ENCODE measurements around the gene IL17D.

IL17D gene

GRCh38 chr13:20696073-20696472 lies 7.4 kb upstream of the IL17D start:
- DNase-seq, result no peak

DNA sequence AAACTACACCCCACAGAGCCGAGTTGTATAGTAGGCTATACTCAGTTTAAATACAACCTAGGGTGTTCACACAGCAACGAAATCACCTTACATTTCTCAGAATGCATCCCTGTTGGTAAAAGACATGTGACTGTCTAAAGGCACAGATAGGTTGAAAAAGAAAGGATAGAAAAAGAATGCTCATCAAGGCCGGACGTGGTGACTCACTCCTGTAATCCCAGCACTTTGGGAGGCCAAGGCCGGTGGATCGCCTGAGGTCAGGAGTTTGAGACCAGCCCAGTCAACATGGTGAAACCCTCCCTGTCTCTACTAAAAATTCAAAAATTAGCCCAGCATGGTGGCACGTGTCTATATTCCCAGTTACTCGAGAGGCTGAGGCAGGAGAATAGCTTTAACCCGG lies 3.8 kb upstream of the IL17D start:
- DNase-seq, result no peak

- DNase-seq, result no peak
These were observed 3.2 kb upstream of the IL17D start for GRCh38 chr13:20700288-20700687.

DNA sequence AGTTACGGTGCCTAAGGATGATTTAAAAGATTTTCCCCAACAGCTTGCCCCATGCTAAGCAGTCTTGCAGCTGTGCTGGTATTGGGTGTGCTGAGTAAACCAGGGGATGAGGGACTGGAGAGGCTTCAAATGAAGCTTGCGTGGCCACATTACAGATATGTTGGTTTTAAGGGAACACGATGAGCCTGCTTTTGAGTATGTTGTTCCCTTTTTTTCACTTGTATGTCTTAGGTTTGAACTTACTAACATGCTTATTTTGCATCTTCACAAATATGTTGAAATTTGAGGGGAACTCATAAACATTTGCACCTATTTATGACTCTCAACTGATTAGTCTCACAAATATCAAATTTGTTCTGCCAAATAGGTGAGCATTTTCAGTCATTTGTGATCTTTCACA lies 2.0 kb upstream of the IL17D start:
- no peak for DNase-seq

- no peak for DNase-seq
These were observed 977 bp upstream of the IL17D start for GRCh38 chr13:20702530-20702914.

GRCh38 chr13:20703780-20704458 lies 420 bp downstream of the IL17D start:
- DNase-seq, result peak; percentile 90

DNA sequence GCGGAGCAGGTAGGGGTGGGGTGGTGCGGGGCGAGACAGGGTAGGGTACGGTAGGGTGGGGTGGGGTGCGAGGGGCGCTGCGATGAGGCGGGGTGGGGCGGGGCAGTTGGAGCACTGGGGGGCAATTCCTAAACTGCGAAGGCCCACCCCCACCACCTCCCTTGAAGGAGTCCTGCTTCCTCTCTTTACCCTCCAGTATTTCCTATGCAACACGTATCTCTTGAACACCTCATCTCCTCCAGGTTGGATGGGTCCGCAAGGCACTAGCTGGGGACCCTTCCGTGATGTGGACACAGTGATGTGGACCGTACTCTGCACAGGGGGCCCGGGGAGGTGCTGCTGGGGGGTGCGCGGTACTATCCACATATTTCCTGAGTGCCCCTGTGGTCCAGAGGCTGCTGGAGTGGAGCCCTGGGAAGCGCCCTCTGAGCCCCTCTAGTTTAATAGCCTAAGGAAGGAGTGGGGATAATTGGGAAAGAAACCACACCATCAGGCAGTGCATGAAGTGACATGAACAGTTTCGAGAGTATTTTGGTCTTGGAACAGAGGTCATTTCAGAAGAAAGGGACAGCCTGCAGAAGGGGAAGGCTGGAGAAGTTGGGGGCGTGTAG lies 1.1 kb downstream of the IL17D start:
- DNase-seq, result no peak

DNA sequence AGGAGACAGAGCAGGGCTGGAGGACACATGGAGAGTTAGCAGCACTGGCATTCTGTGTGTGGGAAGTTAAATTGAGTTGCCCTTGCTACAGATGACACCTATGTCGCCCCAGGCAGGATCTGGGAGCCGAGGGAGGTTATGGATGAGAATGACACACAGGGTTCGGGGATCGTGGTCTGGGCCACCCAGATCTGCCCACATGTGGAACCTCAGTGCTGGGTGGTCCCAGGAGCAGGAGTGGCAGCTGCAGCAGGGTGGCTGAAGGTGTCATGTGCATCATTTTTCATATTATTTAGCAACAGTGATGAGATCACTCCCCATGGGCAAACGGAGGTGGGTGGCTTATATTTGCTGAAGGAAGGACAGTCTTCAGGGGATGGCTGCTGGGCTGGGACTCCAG lies 3.2 kb downstream of the IL17D start:
- no peak for DNase-seq

DNA sequence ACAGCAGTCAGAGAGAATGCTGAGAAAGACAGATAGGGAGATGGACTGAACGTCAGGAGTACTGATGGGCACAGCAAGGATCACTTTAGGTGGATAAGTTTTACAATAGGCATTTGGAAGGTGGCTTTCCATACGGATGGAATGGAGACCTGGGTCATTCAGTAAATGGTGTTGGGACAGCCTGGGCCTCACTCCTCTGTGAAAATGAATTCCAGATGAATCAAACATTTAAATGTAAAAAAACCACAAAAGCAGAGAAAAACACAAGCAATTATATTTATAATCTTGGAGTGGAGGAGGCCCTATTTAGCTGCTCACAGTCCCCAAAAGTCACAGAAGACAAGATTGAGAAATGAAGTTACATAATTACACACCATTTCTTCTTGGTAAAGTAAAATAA lies 4.7 kb downstream of the IL17D start:
- no peak for DNase-seq

DNA sequence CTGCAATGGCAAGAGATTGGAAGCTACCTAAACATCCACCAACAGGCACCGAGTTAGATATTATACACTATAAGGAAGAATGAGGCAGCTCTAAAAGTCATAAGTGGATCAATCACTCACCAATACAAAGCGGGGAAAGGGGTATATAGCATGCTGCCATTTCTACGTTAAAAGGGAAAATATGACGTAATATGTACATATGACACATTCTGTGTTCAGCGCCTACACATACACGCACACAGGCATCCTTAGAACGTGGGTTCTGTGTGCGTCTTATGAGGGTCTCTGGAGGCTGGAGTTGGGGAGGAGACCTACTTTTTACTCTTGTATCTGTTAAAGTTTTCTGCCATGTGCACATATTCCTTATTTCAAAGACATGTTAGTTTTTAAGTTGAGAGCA lies 5.9 kb downstream of the IL17D start:
- DNase-seq, result no peak

DNA sequence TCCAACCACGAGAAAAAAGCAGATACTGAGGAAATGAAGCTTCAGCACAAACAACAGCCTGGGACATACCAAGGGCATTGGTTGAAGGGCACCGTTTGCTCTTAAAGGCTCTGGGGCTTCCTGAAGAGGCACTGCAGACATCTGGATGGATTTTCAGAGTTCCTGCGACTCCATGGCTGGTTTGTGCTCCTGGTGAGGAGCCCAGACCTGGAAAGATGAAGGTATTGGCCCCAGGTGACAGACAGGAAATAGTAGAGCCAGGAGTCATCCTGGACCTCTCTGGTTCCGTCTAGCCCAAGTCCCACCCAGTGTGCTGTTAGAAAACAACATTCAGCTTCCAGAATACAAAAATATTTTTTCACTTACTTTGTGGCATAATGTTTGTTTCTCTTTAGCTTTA lies 6.3 kb downstream of the IL17D start:
- no peak for DNase-seq

DNA sequence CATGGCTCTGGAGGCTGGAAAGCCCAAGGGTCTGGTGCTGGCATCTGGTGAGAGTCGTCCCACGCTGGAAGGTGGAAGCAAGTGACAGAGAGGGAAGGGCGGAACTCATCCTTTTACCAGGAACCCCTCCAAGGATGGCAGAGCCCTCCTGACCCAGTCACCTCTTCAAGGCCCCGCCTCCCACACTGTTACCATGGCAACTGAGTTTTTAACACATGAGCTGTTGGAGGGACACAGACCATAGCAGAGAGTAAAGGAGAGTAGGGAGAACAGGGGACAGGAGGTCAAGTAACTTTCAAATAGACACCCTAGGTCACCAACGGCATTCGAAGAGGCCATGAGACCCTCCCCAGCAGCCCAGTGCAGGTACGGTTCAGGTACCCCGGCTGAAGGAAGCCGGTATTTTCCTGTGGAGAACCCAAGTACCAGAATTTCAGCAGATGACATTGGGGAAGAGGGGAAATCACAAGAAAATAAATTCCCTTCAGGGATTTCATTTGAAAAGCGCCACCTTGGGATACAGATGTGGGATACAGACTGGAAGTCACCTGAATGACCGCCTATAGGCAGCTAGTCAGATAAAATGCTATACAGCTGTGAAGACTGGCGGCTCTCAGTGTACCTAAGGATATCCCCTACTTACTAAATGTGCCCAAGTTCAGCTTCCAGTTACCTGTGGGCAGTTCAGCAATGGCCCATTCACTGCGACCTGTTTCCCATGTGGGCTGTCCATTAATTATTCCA lies 8.0 kb downstream of the IL17D start:
- DNase-seq, result no peak

- no peak for DNase-seq
These were observed 9.5 kb downstream of the IL17D start for GRCh38 chr13:20713014-20713376.

DNA sequence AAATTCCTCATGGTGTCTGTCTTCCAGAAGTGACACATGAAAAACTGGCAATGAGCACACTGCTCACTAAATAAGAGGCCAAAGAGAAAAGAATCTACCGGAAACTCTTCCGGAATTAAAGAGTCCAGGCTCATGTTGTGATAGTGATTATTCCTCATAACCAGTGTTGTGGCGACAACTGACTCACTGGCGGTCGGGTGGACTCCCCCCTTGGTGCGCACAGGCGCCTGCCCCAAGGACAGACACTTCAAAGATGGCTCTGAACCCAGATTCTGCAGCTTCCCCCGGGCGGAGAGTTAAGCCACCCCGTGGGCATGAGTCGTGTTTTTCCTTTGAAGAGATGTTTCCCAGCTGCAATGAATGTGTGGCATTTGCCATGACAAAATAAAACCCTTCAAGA lies 10.3 kb downstream of the IL17D start:
- DNase-seq, result no peak

DNA sequence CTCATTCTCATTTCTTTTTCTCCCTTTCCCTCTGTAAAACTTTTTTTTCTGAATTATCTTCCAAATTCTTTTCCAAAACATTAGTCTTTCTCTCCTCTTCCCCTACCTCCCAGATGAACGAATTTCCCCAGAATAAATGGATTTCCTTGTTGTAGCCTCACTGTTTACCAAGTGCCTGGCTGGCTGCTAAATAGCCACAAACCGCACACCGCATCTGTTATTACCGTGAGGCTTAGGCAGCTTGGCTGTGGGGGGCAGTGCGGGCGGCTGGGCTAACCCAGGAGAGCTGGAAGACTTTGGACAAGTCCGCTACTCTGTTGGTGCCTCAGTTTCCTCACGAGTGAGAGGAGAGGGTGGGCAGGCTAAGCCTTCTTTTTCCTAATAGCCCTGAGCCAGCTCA lies 10.7 kb downstream of the IL17D start:
- DNase-seq, result no peak

- DNase-seq, result no peak
These were observed 11.2 kb downstream of the IL17D start for GRCh38 chr13:20714563-20715329.

GRCh38 chr13:20715330-20715712 lies 11.8 kb downstream of the IL17D start:
- DNase-seq, result no peak

GRCh38 chr13:20716951-20717350 lies 13.5 kb downstream of the IL17D start:
- no peak for DNase-seq

DNA sequence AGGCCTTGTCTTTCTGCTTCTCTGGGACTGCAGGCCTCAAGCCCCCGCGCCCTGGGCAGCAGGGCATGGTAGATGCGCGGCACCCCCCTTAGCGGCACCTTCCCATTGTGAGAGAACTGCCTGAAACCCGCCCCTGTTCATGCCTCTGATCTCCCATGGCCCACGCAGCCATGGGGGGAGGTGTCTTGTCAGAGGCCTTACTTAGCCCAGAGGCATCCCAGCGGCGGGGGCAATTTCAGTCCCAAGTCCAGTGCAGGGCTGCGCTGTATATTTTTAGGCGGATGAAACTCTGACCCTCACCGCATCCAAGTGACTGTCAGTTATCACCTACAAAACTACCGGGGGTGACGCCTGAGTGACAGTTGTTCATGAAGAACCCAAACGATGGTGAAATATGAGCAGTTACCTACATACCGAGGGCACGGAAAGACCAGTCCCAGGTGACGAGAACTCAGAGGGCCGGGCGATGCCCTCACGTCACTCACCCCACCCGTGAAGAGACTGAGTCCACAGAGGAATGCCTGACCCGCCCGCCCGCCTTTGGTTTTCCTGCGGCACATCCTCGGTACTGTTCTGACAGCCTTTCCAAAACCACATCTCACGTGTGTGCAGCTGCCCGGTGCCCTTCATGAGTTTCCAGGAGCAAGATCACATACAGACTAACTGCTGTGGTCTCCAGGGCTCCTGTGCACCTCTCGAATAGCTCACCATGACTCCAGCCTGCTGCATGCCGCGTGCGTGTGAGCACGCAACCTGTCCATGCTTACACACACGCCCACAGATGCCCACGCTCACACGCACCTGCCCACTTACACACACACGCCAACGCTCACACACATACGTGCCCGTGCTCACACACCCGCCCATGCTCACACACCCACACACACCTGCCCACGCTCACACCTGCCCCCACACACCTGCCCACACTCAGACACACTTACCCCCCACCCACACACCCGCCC lies 14.4 kb downstream of the IL17D start:
- no peak for DNase-seq

GRCh38 chr13:20718958-20719566 lies 15.6 kb downstream of the IL17D start:
- DNase-seq, result no peak

DNA sequence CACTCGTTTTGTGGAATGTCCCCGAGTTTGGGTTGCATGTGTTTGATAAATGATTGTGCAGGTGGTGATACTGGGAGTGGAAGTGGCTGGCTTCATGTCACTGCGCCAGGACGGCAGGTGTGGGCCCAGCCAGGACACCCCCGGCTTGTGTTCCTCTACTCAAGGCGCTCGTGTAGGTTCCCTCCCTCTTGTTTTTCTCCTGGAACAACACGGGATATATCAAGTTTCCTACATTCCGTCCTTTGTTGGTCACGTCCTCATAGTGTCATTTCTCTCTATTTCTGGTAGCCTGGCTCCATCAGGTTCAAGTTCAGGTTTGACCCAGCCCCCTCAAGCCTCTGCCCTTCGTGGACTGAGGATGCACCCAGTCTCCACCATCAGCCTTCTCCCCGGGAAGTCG lies 16.3 kb downstream of the IL17D start:
- DNase-seq, result no peak

DNA sequence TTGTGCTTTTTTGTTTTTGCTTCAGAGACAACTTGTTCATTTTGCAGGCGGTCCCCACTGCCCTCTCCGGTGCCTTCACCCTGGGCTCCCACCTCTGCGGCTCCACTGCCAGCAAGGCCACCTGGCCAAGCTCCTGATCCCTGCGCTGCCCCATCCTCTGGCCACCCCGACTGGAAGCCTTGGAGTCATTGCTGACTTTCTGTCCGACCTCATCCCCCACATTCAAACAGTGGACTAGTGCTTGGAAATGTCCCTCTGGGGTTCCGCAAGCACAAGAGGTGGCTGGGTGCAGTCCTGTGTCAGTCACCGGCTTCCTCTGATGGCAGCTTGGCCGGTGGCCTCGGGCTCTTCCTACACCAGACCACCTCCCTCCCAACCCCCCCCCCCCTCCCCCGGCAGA lies 17.0 kb downstream of the IL17D start:
- no peak for DNase-seq

Data from activated effector memory CD4-positive, alpha-beta T cell treated with anti-CD3 and anti-CD28 coated beads, Interleukin-2, amount 50 U/mL, for 16 hours (primary cell).